Choroid plexus epithelial cell (primary cell): ENCODE data around the gene ANXA1.

Experiments used
- DNase-seq: peaks from one replicate; pipeline ENCODE4 v3.0.0-alpha.2; 2010; ENCODE audit warnings: low read depth
- H3K4me3 ChIP-seq: 2 replicates; pipeline ENCODE4 v1.5.1; 2011; ENCODE audit warnings: low read depth, mild to moderate bottlenecking, control low read depth, low read length, moderate library complexity
- CTCF ChIP-seq: conservative IDR thresholded peaks from 2 replicates; pipeline ENCODE4 v1.5.1; 2011; ENCODE audit warnings: low read depth, mild to moderate bottlenecking, control low read depth, inconsistent platforms, low read length, moderate library complexity

Gene ANXA1

DNA sequence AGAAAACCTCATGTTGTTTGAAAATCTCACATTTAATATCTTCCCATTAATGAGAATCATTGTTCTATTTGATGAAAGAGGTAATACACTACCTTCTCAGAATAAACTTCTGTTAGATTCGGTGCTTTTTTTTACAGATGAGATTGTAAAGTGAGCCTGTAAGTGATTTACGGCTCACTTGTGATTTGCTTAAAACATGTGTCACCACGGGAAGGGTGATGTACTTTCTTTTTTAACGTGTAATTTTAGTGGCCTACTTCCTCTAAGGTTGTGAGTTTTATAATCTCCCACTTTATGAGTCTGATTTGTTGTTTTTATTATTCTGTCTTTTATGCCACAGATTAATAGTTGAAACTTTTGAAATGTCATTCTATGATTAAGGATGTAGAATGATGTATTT is 15.9 kb downstream of the ANXA1 start:
- DNase-seq, result no peak
- TF ChIP-seq CTCF, result no peak
- no peak overlapping the region for H3K4me3 ChIP-seq

DNA sequence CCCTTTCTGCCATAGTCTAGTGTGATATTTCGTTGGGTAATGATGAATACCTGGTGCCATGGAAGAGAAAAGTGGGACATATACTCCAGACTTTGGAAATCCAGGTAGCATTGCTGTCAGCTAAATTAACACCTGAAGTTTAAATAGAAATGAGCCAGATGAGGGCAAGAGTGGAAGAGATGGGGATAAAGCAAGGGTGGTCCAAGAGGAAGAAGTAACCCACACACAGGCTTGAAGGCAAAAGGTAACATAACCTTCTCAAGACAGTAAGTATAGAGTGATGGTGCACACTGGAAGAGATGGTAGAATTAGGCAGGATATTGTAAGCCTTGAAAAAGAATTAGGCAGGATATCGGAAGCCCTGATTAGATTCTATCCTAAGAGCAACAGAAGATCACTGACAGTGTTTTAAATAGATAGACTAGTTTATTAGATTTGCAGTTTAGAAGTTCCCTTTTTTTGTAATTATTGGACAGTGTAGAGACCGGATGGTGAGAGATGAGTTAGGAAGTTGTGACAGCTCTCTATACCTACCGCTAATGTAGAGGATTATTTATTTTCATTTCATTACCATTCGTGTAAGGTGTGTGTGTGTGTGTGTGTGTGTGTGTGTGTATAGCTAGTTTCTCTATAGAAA is 16.8 kb downstream of the ANXA1 start:
- no peak for DNase-seq
- no peak overlapping the region for H3K4me3 ChIP-seq
- TF ChIP-seq CTCF, result no peak

GRCh38 chr9:73170185-73170957 is 18.7 kb downstream of the ANXA1 start:
- no peak overlapping the region for H3K4me3 ChIP-seq
- DNase-seq, result no peak
- TF ChIP-seq CTCF, result no peak

DNA sequence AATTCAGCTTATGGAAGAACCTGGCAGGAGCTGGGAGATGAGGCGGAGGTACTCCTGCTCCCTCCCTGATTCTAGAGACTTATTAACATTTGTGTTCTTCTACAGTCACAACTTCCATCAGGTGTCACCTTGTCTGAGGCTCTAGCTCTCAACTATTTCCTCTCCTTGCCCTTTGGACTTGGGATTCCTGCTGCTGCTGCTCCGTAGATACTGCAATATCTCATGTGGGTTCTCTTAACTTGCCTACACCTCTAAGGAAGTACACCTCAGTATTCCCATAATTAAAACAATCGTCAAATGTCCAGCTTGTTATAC is 21.2 kb downstream of the ANXA1 start:
- no peak for TF ChIP-seq CTCF
- DNase-seq, result no peak
- H3K4me3 ChIP-seq, result no peak overlapping the region

DNA sequence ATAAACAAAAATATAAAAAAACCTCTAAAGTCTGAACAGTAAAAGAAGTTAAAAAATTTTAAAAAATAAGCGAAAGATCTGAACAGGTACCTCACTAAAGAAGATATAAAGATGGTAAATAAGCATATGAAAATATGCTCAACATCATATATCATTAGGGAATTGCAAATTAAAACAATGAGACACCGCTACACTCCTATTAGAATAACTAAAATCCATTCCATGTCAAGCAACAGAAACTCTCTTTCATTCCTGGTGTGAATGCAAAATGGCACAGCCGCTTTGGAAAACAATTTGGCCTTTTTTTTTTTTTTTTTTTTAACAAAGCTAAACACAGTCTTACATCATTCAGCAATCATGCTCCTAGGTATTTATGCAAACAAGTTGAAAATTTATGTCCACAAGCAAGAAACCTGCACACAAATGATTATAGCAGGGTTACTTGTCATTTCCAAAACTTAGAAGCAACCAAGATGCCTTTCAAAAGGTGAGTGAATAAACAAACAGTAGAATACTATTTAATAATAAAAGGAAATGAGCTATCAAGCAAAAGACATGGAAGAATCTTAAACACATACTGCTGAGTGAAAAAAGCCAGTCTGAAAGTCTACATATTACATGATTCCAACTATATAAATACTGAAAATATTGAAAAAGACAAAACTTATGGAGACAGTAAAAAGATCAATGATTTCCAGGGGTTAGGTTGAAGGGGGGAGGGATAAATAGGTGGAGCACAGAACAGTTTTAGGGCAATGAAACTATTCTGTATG is 22.1 kb downstream of the ANXA1 start:
- no peak for DNase-seq
- no peak for TF ChIP-seq CTCF
- no peak overlapping the region for H3K4me3 ChIP-seq

DNA sequence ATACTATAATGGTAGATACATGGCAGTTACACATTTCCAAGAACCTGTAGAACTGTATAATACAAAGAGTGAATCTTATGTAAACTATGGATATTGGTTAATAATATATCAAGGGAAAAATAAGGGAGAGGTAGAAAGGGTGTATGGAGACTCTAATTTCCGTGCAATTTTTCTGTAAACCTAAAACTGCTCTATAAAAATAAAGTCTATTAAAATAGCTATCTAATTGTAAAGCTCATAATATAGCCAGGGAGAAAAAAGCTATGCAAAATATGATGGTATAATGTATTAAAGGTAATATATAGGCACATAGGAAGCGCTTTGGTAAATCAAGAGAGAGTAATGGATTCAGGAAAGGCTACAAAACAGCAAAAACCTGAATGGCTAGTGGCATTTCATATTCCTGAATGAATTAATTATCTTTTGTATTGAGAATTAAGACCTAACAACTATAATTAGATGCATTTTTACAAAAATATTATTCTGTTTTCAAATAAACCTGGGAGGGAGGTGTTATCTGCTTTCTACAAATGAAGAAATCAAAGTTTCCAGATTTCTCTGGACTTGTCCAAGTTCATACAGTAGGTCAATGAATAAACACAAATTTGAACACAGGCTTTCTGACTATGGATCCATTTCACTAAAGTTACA is 22.8 kb downstream of the ANXA1 start:
- no peak for DNase-seq
- H3K4me3 ChIP-seq, result no peak overlapping the region
- TF ChIP-seq CTCF, result no peak
